Measurements from ENCODE around the gene SLC18B1.

Gene SLC18B1

GRCh38 chr6:132730560-132730959, 67.9 kb downstream of the SLC18B1 start:
- DNase-seq: no peak
- Histone ChIP-seq H3K9me3 (no peaks in the 10 kb centered on the region), H3K27me3 (no peaks in the 10 kb centered on the region), H3K4me1 (peaks cover 0 to 6% (median 0%) of the 10 kb centered on the region in 4 donors), H3K27ac (no peak overlapping the region), H3K36me3 (no peaks in the 10 kb centered on the region), H3K4me3 (no peak overlapping the region)
- intact Hi-C loops (cut with DNase I; ENCODE audit: low total_unique reads): no loop called here
- TF ChIP-seq CTCF (IDR thresholded peaks at IDR 0.05): no peak

DNA sequence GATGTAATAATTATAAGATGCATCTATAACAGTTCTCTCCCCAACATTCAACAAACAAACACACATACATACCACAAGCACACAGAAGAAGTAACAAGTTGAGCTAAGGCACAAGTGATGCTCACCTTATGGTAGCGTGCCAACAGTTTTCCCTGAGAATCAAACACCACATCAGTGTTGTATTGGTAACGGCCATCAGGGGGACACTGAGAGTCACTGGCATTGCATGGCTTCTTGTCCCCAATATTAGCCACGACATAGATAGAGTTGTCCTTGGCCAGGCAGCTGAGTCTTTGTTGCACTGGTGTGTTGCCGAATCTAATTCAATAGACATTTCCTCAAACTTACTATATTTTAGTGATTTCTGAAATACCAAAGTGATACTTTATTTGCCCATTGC, 69.8 kb downstream of the SLC18B1 start:
- intact Hi-C loops (cut with DNase I; ENCODE audit: low total_unique reads): no loop called here
- Histone ChIP-seq H3K4me1 (no peaks in the 10 kb centered on the region), H3K9me3 (no peaks in the 10 kb centered on the region), H3K36me3 (no peaks in the 10 kb centered on the region), H3K4me3 (no peak overlapping the region), H3K27ac (no peak overlapping the region), H3K27me3 (no peaks in the 10 kb centered on the region)
- DNase-seq: no peak
- TF ChIP-seq CTCF (IDR thresholded peaks at IDR 0.05): no peak

- DNase-seq: no peak
- H3K27me3 ChIP-seq: no peaks in the 10 kb centered on the region
- intact Hi-C loops (cut with DNase I; ENCODE audit: low total_unique reads): no loop called here
- no peaks in the 10 kb centered on the region for H3K4me1 ChIP-seq
- H3K27ac ChIP-seq: no peak overlapping the region
- TF ChIP-seq CTCF (IDR thresholded peaks at IDR 0.05): no peak
- no peaks in the 10 kb centered on the region for H3K36me3 ChIP-seq
- no peaks in the 10 kb centered on the region for H3K9me3 ChIP-seq
- H3K4me3 ChIP-seq: no peak overlapping the region
Measured at GRCh38 chr6:132726608-132726975, 71.8 kb downstream of the SLC18B1 start.

GRCh38 chr6:132725947-132726607, 72.4 kb downstream of the SLC18B1 start:
- DNase-seq: no peak
- no peak for TF ChIP-seq CTCF (IDR thresholded peaks at IDR 0.05)
- intact Hi-C loops (cut with DNase I; ENCODE audit: low total_unique reads): no loop called here
- Histone ChIP-seq H3K27ac (no peak overlapping the region), H3K4me3 (no peak overlapping the region), H3K27me3 (no peaks in the 10 kb centered on the region), H3K36me3 (no peaks in the 10 kb centered on the region), H3K9me3 (no peaks in the 10 kb centered on the region), H3K4me1 (no peaks in the 10 kb centered on the region)

DNA sequence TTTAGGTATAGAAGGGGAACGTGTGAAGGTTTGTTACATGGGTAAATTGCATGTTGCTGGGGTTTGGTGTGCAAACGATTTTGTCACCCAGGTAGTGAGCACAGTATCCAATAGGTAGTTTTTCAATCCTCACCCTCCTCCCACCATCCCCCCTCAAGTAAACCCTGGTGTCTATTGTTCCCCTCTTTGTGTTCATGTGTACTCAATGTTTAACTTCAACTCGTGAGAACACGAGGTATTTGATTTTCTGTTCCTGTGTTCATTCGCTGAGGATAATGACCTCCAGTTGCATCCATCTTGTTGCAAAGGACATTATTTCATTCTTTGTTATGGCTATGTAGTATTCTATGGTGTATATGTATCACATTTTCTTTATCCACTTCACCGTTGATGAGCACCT, 73.0 kb downstream of the SLC18B1 start:
- H3K27ac ChIP-seq: no peak overlapping the region
- TF ChIP-seq CTCF (IDR thresholded peaks at IDR 0.05): no peak
- H3K4me3 ChIP-seq: no peak overlapping the region
- H3K4me1 ChIP-seq: no peaks in the 10 kb centered on the region
- no peak for DNase-seq
- H3K27me3 ChIP-seq: no peaks in the 10 kb centered on the region
- H3K9me3 ChIP-seq: no peaks in the 10 kb centered on the region
- intact Hi-C loops (cut with DNase I; ENCODE audit: low total_unique reads): no loop called here
- no peaks in the 10 kb centered on the region for H3K36me3 ChIP-seq
